ENCODE results near the gene ADAMTS19. TPM values are rescaled to one million over a fixed set of nuclear protein-coding genes. Genes with fewer than 3 reads are reported as not detected.

ADAMTS19 gene
- total and polyA plus RNA-seq, 2 of the 8 experiments (the other 6 are each of a cell fraction or from before 2014, with no cell fraction given), result 17.3 to 28.8 TPM

DNA sequence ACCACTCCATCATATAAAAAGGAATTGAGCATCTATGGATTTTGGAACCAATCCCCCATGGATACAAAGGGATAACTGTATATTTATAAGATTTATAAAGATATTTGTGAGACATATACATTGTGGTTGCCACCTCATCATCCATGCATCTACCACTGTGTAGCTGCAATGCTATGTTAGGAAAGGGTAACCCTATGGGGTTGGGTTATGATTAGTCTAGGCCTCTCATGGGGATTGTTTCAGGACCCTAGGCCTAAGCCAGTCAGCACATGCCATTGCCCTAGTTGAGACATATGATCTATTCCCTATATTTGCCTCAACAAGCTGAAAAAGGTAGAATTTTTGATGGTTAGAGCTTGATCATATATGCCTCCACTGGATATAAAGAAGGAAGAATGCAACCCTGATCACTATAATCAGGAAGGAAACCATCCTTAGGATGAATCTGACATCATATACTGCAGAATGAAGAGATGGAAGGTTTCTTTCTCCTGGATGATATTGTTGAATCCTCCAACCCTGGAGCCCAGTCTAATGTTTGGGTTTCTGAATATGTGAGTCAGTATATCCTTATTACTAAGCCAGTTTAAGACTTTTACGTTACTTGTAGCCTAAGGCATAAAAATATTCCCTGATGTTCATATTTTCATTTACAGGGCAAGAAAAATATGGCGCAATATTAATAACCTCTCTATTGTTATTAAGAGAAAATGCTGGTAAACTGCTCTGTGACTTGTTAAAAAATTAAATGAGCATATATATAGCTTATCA, 94.2 kb downstream of the ADAMTS19 start:
- Histone ChIP-seq H2AK5ac (ENCODE audit: low read depth, low read length) (no peak overlapping the region), H3K18ac (ENCODE audit: extremely low read depth, low read length) (no peak overlapping the region), H3K4ac (replicated peaks; ENCODE audit: insufficient read length, low read depth, low read length) (no peak overlapping the region), H4K91ac (replicated peaks; ENCODE audit: insufficient read length, low read length) (no peak overlapping the region), H4K5ac (ENCODE audit: insufficient read length, low read depth, low read length) (no peak overlapping the region), H3K79me1 (ENCODE audit: low read depth, low read length) (no peaks in the 10 kb centered on the region), H2BK12ac (ENCODE audit: low read depth, low read length) (no peak overlapping the region), H3K14ac (ENCODE audit: insufficient read length) (no peak overlapping the region), H2BK20ac (ENCODE audit: low read length) (no peak overlapping the region), H3K4me1 (replicated peaks in 1 of 4; ENCODE audit: control insufficient read depth in 3 of 4, insufficient read depth in 4 of 4, low read length in 3 of 4) (no peaks in the 10 kb centered on the region), H2BK15ac (ENCODE audit: low read length) (no peak overlapping the region), H3K4me3 (ENCODE audit: extremely low read depth in 1 of 4, insufficient read depth in 2 of 4, low read depth in 3 of 4, low read length in 4 of 4) (no peak overlapping the region), H3K4me2 (ENCODE audit: insufficient read depth in 1 of 2, low read depth in 2 of 2, low read length in 2 of 2) (no peak overlapping the region), H3K23me2 (ENCODE audit: low read depth, low read length) (no peaks in the 10 kb centered on the region), H3K9ac (replicated peaks in 1 of 4; ENCODE audit: extremely low read depth in 1 of 4, low read depth in 3 of 4, low read length in 3 of 4) (no peak overlapping the region), H3K27ac (ENCODE audit: low read depth, low read length) (no peak overlapping the region), H4K20me1 (replicated peaks in 1 of 2; ENCODE audit: control insufficient read depth in 1 of 2, insufficient read depth in 2 of 2, low read length in 2 of 2) (no peaks in the 10 kb centered on the region), H3K9me3 (ENCODE audit: insufficient read depth in 2 of 2, low read depth in 1 of 2, low read length in 1 of 2) (no peaks in the 10 kb centered on the region), H2AFZ (ENCODE audit: low read length) (no peak overlapping the region), H4K8ac (ENCODE audit: extremely low read depth, insufficient read depth, low read length) (no peak overlapping the region), H3K56ac (replicated peaks; ENCODE audit: insufficient read length, low read depth, low read length) (no peak overlapping the region), H3K36me3 (ENCODE audit: control insufficient read depth in 2 of 4, insufficient read depth in 4 of 4, low read length in 3 of 4) (peaks cover 0 to 12% (median 2%) of the 10 kb centered on the region in 4 experiments; a peak in 3 of 8 replicates), H3K27me3 (replicated peaks in 1 of 4; ENCODE audit: control insufficient read depth in 3 of 4, extremely low read depth in 1 of 4, insufficient read depth in 3 of 4, low read length in 3 of 4) (peaks cover 0 to 1% (median 0%) of the 10 kb centered on the region in 4 experiments; a peak in 1 of 7 replicates), H3K79me2 (ENCODE audit: control insufficient read depth in 1 of 2, insufficient read depth in 2 of 2, low read length in 2 of 2) (no peaks in the 10 kb centered on the region), H2BK5ac (ENCODE audit: low read depth, low read length) (no peak overlapping the region), H2BK120ac (replicated peaks; ENCODE audit: low read depth, low read length) (no peak overlapping the region), H3K23ac (ENCODE audit: insufficient read length) (no peak overlapping the region)
- ChIA-PET CTCF (ENCODE audit: partially characterized antibody) (no interaction called here), POLR2A (ENCODE audit: partially characterized antibody) (no interaction called here)
- DNase-seq (ENCODE audit: low read depth in 1 of 2, low spot score in 2 of 2) (no peak), FAIRE-seq (no peak)
- WGBS, 2 experiments (ENCODE audit: extremely low coverage in 1 of 2, insufficient coverage in 1 of 2, insufficient read length in 1 of 2, insufficient replicate concordance in 2 of 2, low coverage in 1 of 2, low lambda C conversion rate in 2 of 2, missing lambda C conversion rate in 1 of 2), result 82% methylated on average over 2 of the region's 2 CpGs; no CpG with 5 or more reads in 1 of the 2 experiments
- no peak for TF ChIP-seq SP2 (IDR thresholded peaks at IDR 0.05; ENCODE audit: low read length)
- no peak for TF ChIP-seq TAF1 (IDR thresholded peaks at IDR 0.05; ENCODE audit: low read depth, low read length)
- no peak for TF ChIP-seq TAF7 (optimal IDR thresholded peaks at IDR 0.05; ENCODE audit: borderline replicate concordance, low read depth, low read length)
- TF ChIP-seq KDM5A (IDR thresholded peaks at IDR 0.05; ENCODE audit: low read length), result no peak
- no peak for TF ChIP-seq EP300 (IDR thresholded peaks at IDR 0.05; ENCODE audit: borderline replicate concordance in 1 of 2, low read depth in 2 of 2, low read length in 2 of 2)
- no peak for TF ChIP-seq BRCA1 (IDR thresholded peaks at IDR 0.05; ENCODE audit: low read depth, low read length)
- TF ChIP-seq POLR2AphosphoS5 (IDR thresholded peaks at IDR 0.05; ENCODE audit: low read depth, low read length), result no peak
- TF ChIP-seq RXRA (IDR thresholded peaks at IDR 0.05; ENCODE audit: insufficient read depth, low read depth, low read length), result no peak
- TF ChIP-seq KDM1A (IDR thresholded peaks at IDR 0.05; ENCODE audit: borderline replicate concordance, low read length), result no peak
- TF ChIP-seq CTBP2 (IDR thresholded peaks at IDR 0.05; ENCODE audit: borderline replicate concordance, insufficient read depth, insufficient read length, low read length), result no peak
- TF ChIP-seq SIRT6 (IDR thresholded peaks at IDR 0.05; ENCODE audit: low read length), result no peak
- no peak for TF ChIP-seq ASH2L (IDR thresholded peaks at IDR 0.05; ENCODE audit: low read length)
- no peak for TF ChIP-seq SP1 (IDR thresholded peaks at IDR 0.05; ENCODE audit: low read depth, low read length)
- TF ChIP-seq SIX5 (IDR thresholded peaks at IDR 0.05; ENCODE audit: low read depth, low read length), result no peak
- TF ChIP-seq CHD2 (IDR thresholded peaks at IDR 0.05; ENCODE audit: low read length), result no peak
